H9 (cell line): Measurements from ENCODE around the gene ZNF556. TPM values are rescaled to one million over a fixed set of nuclear protein-coding genes. Genes with fewer than 3 reads are reported as not detected.

Source experiments
- DNase-seq: peaks from one replicate; pipeline ENCODE4 v3.0.0-alpha.2; 2017
- H2AFZ ChIP-seq: one replicate; pipeline ENCODE4 v1.6.1; 2013; ENCODE audit warnings: mild to moderate bottlenecking, low read length, control low read depth, moderate library complexity
- H2AK5ac ChIP-seq: 2 replicates; pipeline ENCODE4 v1.6.1; 2013; ENCODE audit warnings: low read length, control low read depth, mixed read lengths; ENCODE audit not compliant: insufficient read length
- H2BK120ac ChIP-seq: one replicate; pipeline ENCODE4 v1.6.1; 2013; ENCODE audit warnings: low read depth, mild to moderate bottlenecking, low read length, control low read depth, inconsistent platforms; ENCODE audit not compliant: poor library complexity, severe bottlenecking
- H2BK12ac ChIP-seq: 2 replicates; pipeline ENCODE4 v1.6.1; 2013; ENCODE audit warnings: low read length, control low read depth, mixed read lengths, low read depth; ENCODE audit not compliant: insufficient read length
- H2BK15ac ChIP-seq: 2 replicates; pipeline ENCODE4 v1.6.1; 2013; ENCODE audit warnings: low read depth, low read length, control low read depth
- H2BK20ac ChIP-seq: one replicate; pipeline ENCODE4 v1.6.1; 2013; ENCODE audit warnings: low read depth, mild to moderate bottlenecking, low read length, control low read depth, inconsistent platforms; ENCODE audit not compliant: poor library complexity, severe bottlenecking
- H2BK5ac ChIP-seq: 2 replicates; pipeline ENCODE4 v1.6.1; 2013; ENCODE audit warnings: low read length, control low read depth, mixed read lengths; ENCODE audit not compliant: insufficient read length
- H3K14ac ChIP-seq: 2 replicates; pipeline ENCODE4 v1.6.1; 2013; ENCODE audit warnings: low read length, control low read depth; ENCODE audit not compliant: insufficient read depth
- H3K18ac ChIP-seq: 2 replicates; pipeline ENCODE4 v1.6.1; 2013; ENCODE audit warnings: low read depth, mild to moderate bottlenecking, mixed read lengths, low read length, control low read depth; ENCODE audit not compliant: insufficient read length
- H3K23ac ChIP-seq: 2 replicates; pipeline ENCODE4 v1.6.1; 2013; ENCODE audit warnings: low read length, control low read depth, mixed read lengths, low read depth; ENCODE audit not compliant: insufficient read length
- H3K23me2 ChIP-seq: 2 replicates; pipeline ENCODE4 v1.6.1; 2013; ENCODE audit warnings: low read depth, mild to moderate bottlenecking, mixed read lengths, low read length, control low read depth; ENCODE audit not compliant: insufficient read length, poor library complexity, severe bottlenecking
- H3K27ac ChIP-seq: 2 replicates; pipeline ENCODE4 v1.5.1; 2013; ENCODE audit warnings: low read length, control low read depth, mixed read lengths, low read depth; ENCODE audit not compliant: insufficient read length
- H3K27me3 ChIP-seq: 2 replicates; pipeline ENCODE4 v1.6.1; 2013; ENCODE audit warnings: low read length, control low read depth, inconsistent platforms; ENCODE audit not compliant: insufficient read depth
- H3K4ac ChIP-seq: 2 replicates; pipeline ENCODE4 v1.6.1; 2013; ENCODE audit warnings: low read depth, mild to moderate bottlenecking, control low read depth, inconsistent platforms, low read length, moderate library complexity
- H3K4me1 ChIP-seq: 2 replicates; pipeline ENCODE4 v1.6.1; 2013; ENCODE audit warnings: low read length, control low read depth, inconsistent platforms; ENCODE audit not compliant: insufficient read depth
- H3K4me2 ChIP-seq: 2 replicates; pipeline ENCODE4 v1.6.1; 2013; ENCODE audit warnings: low read length, control low read depth, mixed read lengths; ENCODE audit not compliant: insufficient read length, insufficient read depth
- H3K56ac ChIP-seq: 2 replicates; pipeline ENCODE4 v1.6.1; 2013; ENCODE audit warnings: low read depth, mild to moderate bottlenecking, mixed read lengths, low read length, control low read depth; ENCODE audit not compliant: insufficient read length
- H3K79me1 ChIP-seq: 2 replicates; pipeline ENCODE4 v1.6.1; 2013; ENCODE audit warnings: low read depth, mild to moderate bottlenecking, moderate library complexity, low read length, control low read depth, inconsistent platforms; ENCODE audit not compliant: insufficient read depth, poor library complexity, severe bottlenecking
- H3K79me2 ChIP-seq: 2 replicates; pipeline ENCODE4 v1.6.1; 2013; ENCODE audit warnings: low read length, control low read depth, inconsistent platforms; ENCODE audit not compliant: insufficient read depth
- H3K9ac ChIP-seq: 2 replicates; pipeline ENCODE4 v1.6.1; 2013; ENCODE audit warnings: low read length, control low read depth, mixed read lengths; ENCODE audit not compliant: insufficient read length; ENCODE audit errors: extremely low read depth
- H3K9me3 ChIP-seq: one replicate; pipeline ENCODE4 v1.6.1; 2013; ENCODE audit warnings: low read depth, low read length, inconsistent platforms; ENCODE audit not compliant: control insufficient read depth
- H3T11ph ChIP-seq: one replicate; pipeline ENCODE4 v1.6.1; 2013; ENCODE audit warnings: mild to moderate bottlenecking, low read length, control low read depth, inconsistent platforms
- H4K20me1 ChIP-seq: one replicate; pipeline ENCODE4 v1.6.1; 2013; ENCODE audit not compliant: control insufficient read depth, insufficient read length, insufficient read depth
- H4K5ac ChIP-seq: 2 replicates; pipeline ENCODE4 v1.6.1; 2013; ENCODE audit warnings: low read depth, mild to moderate bottlenecking, mixed read lengths, low read length, control low read depth; ENCODE audit not compliant: insufficient read length
- H4K8ac ChIP-seq: replicated peaks from 2 replicates; pipeline ENCODE4 v1.6.1; 2013; ENCODE audit warnings: low read length, control low read depth, mixed read lengths, low read depth; ENCODE audit not compliant: insufficient read length
- H4K91ac ChIP-seq: 2 replicates; pipeline ENCODE4 v1.6.1; 2013; ENCODE audit warnings: low read depth, mild to moderate bottlenecking, moderate library complexity, mixed read lengths, low read length, control low read depth; ENCODE audit not compliant: insufficient read length
- H3K27ac Mint-ChIP-seq, 3 experiments: 2 replicates in 2 of 3; 3 replicates in 1 of 3; pipeline ENCODE4 v1.8.0; 2020 to 2021; ENCODE audit warnings: mixed read lengths in 3 of 3, mild to moderate bottlenecking in 1 of 3, moderate library complexity in 1 of 3
- H3K27me3 Mint-ChIP-seq: 2 replicates; pipeline ENCODE4 v1.8.0; 2021; ENCODE audit warnings: low read depth, mild to moderate bottlenecking, moderate library complexity, mixed read lengths
- H3K36me3 Mint-ChIP-seq, 3 experiments: 2 replicates in 2 of 3; 3 replicates in 1 of 3; pipeline ENCODE4 v1.8.0; 2020 to 2021; ENCODE audit warnings: low read depth in 3 of 3, mixed read lengths in 3 of 3; ENCODE audit not compliant: insufficient read depth in 1 of 3
- H3K4me1 Mint-ChIP-seq, 2 experiments: 2 replicates each; pipeline ENCODE4 v1.8.0; 2020; ENCODE audit warnings: mixed read lengths in 2 of 2
- H3K4me3 Mint-ChIP-seq, 2 experiments: 2 replicates in 1 of 2; 3 replicates in 1 of 2; pipeline ENCODE4 v1.8.0; 2020 to 2021; ENCODE audit warnings: mild to moderate bottlenecking in 2 of 2, mixed read lengths in 2 of 2, moderate library complexity in 1 of 2
- H3K9me3 Mint-ChIP-seq, 2 experiments: 2 replicates in 1 of 2; 3 replicates in 1 of 2; pipeline ENCODE4 v1.8.0; 2020; ENCODE audit warnings: mild to moderate bottlenecking in 2 of 2, mixed read lengths in 2 of 2, moderate library complexity in 1 of 2
- CTCF ChIP-seq: fragments of 200-600 bp; sonication (generic); conservative IDR thresholded peaks from 3 replicates; pipeline ENCODE4 v1.8.0; 2021; ENCODE audit warnings: antibody characterized with exemption, mild to moderate bottlenecking
- WGBS: extraction: QIAGEN DNeasy Blood & Tissue Kit; methylation state at CpG from one replicate; pipeline ENCODE4 v1.1.7; 2013; ENCODE audit warnings: missing lambda C conversion rate, low lambda C conversion rate, mixed read lengths; ENCODE audit not compliant: insufficient read length; ENCODE audit errors: extremely low coverage; 5-methylcytosine and 5-hydroxymethylcytosine counted together
- total RNA-seq: library from RNA; stranded (reverse); gene quantifications from 2 replicates; pipeline ENCODE4 v1.2.1, GENCODE V29; 2021

Gene ZNF556
- total RNA-seq, 1 experiment from 2014 or later = not detected

GRCh38 chr19:2827022-2827421 lies 40.1 kb upstream of the ZNF556 start:
- H3K27ac Mint-ChIP-seq = no peak overlapping the region
- Histone ChIP-seq H3K4ac (no peak overlapping the region), H4K5ac (no peak overlapping the region), H4K8ac (no peak overlapping the region), H2AK5ac (no peak overlapping the region), H2BK20ac (no peak overlapping the region), H2BK12ac (no peak overlapping the region), H3K4me2 (no peak overlapping the region), H3K56ac (no peak overlapping the region), H3K9ac (no peak overlapping the region), H3K79me2 (no peaks in the 10 kb centered on the region), H2AFZ (no peak overlapping the region), H3K27me3 (no peaks in the 10 kb centered on the region), H3K4me1 (no peaks in the 10 kb centered on the region), H3K14ac (no peak overlapping the region), H3K18ac (no peak overlapping the region), H2BK120ac (no peak overlapping the region), H3K23me2 (no peaks in the 10 kb centered on the region), H4K20me1 (no peaks in the 10 kb centered on the region), H2BK15ac (no peak overlapping the region), H3K9me3 (peaks cover 14% of the 10 kb centered on the region), H4K91ac (no peak overlapping the region), H3K79me1 (no peaks in the 10 kb centered on the region), H3T11ph (no peak overlapping the region), H3K23ac (no peak overlapping the region), H3K27ac (no peak overlapping the region), H2BK5ac (no peak overlapping the region)
- no peaks in the 10 kb centered on the region for H3K4me1 Mint-ChIP-seq
- no peaks in the 10 kb centered on the region; the same call in 1 of the 2 replicates for H3K27me3 Mint-ChIP-seq
- no peak overlapping the region for H3K4me3 Mint-ChIP-seq
- peaks cover 54 to 67% (median 58%) of the 10 kb centered on the region in 3 experiments for H3K36me3 Mint-ChIP-seq
- H3K9me3 Mint-ChIP-seq = peaks cover 43 to 57% of the 10 kb centered on the region in 2 experiments
- no peak for TF ChIP-seq CTCF
- DNase-seq = no peak
- WGBS = no CpG with 5 or more reads among the region's 2 CpGs
